Measurements from ENCODE around the gene ZNF319. TPM values are rescaled to one million over a fixed set of nuclear protein-coding genes. Genes with fewer than 3 reads are reported as not detected.
"Not testable (repeated sequence)": the region's sequence is repeated elsewhere in the genome, so short reads cannot be mapped to it uniquely, and the experiment has no call there.

Gene ZNF319
- total RNA-seq, 1 donor from 2014 or later, result 9.1 TPM

GRCh38 chr16:57982385-57982784, 18.1 kb downstream of the ZNF319 start:
- DNase-seq (ENCODE audit: low spot score), result no peak
- intact Hi-C loops (cut with micrococcal nuclease), result no loop called here
- Mint-ChIP-seq H3K4me3 (no peak overlapping the region), H3K9me3 (no peaks in the 10 kb centered on the region), H3K36me3 (ENCODE audit: low read depth) (no peaks in the 10 kb centered on the region), H3K27me3 (ENCODE audit: insufficient read depth) (peaks cover 11% of the 10 kb centered on the region), H3K27ac (no peak overlapping the region), H3K4me1 (ENCODE audit: low read depth) (no peaks in the 10 kb centered on the region)

- no peaks in the 10 kb centered on the region for H3K9me3 Mint-ChIP-seq
Observed at GRCh38 chr16:57981636-57982035, 18.8 kb downstream of the ZNF319 start.

GRCh38 chr16:57979006-57979585, 21.4 kb downstream of the ZNF319 start:
- H3K4me3 Mint-ChIP-seq, result no peak overlapping the region
- H3K36me3 Mint-ChIP-seq (ENCODE audit: low read depth), result no peaks in the 10 kb centered on the region
- no peaks in the 10 kb centered on the region for H3K4me1 Mint-ChIP-seq (ENCODE audit: low read depth)
- H3K27ac Mint-ChIP-seq, result no peak overlapping the region
- intact Hi-C loops (cut with micrococcal nuclease), result no loop called here
- H3K27me3 Mint-ChIP-seq (ENCODE audit: insufficient read depth), result peaks cover 4% of the 10 kb centered on the region
- no peak for DNase-seq (ENCODE audit: low spot score)
- no peaks in the 10 kb centered on the region for H3K9me3 Mint-ChIP-seq

More at GRCh38 chr16:57981636-57982035, 18.8 kb downstream of the ZNF319 start:
- Mint-ChIP-seq H3K27ac (no peak overlapping the region), H3K4me1 (ENCODE audit: low read depth) (no peaks in the 10 kb centered on the region), H3K27me3 (ENCODE audit: insufficient read depth) (peaks cover 12% of the 10 kb centered on the region), H3K36me3 (ENCODE audit: low read depth) (no peaks in the 10 kb centered on the region), H3K4me3 (no peak overlapping the region)
- intact Hi-C loops (cut with micrococcal nuclease), result no loop called here
- no peak for DNase-seq (ENCODE audit: low spot score)

- H3K27ac Mint-ChIP-seq; H3K4me3 Mint-ChIP-seq; H3K36me3 Mint-ChIP-seq (ENCODE audit: low read depth); H3K9me3 Mint-ChIP-seq; intact Hi-C loops (cut with micrococcal nuclease); DNase-seq (ENCODE audit: low spot score); H3K27me3 Mint-ChIP-seq (ENCODE audit: insufficient read depth); H3K4me1 Mint-ChIP-seq (ENCODE audit: low read depth): not testable (repeated sequence)
Observed at GRCh38 chr16:57978070-57978465, 22.4 kb downstream of the ZNF319 start.

- no peaks in the 10 kb centered on the region for H3K4me1 Mint-ChIP-seq (ENCODE audit: low read depth)
- H3K4me3 Mint-ChIP-seq, result no peak overlapping the region
- H3K27me3 Mint-ChIP-seq (ENCODE audit: insufficient read depth), result peaks cover 4% of the 10 kb centered on the region
- DNase-seq (ENCODE audit: low spot score), result no peak
- H3K9me3 Mint-ChIP-seq, result no peaks in the 10 kb centered on the region
- H3K27ac Mint-ChIP-seq, result no peak overlapping the region
- H3K36me3 Mint-ChIP-seq (ENCODE audit: low read depth), result no peaks in the 10 kb centered on the region
- intact Hi-C loops (cut with micrococcal nuclease), result no loop called here
Observed at GRCh38 chr16:57977418-57978069, 22.9 kb downstream of the ZNF319 start.

GRCh38 chr16:57976331-57976796, 24.1 kb downstream of the ZNF319 start:
- DNase-seq (ENCODE audit: low spot score), result no peak
- Mint-ChIP-seq H3K27me3 (ENCODE audit: insufficient read depth) (peaks cover 4% of the 10 kb centered on the region), H3K27ac (no peak overlapping the region), H3K4me3 (no peak overlapping the region), H3K9me3 (no peaks in the 10 kb centered on the region), H3K36me3 (ENCODE audit: low read depth) (no peaks in the 10 kb centered on the region), H3K4me1 (ENCODE audit: low read depth) (no peaks in the 10 kb centered on the region)
- intact Hi-C loops (cut with micrococcal nuclease), result no loop called here

GRCh38 chr16:57972306-57972705, 28.2 kb downstream of the ZNF319 start:
- DNase-seq (ENCODE audit: low spot score), result no peak
- Mint-ChIP-seq H3K4me3 (no peak overlapping the region), H3K9me3 (no peaks in the 10 kb centered on the region), H3K4me1 (ENCODE audit: low read depth) (no peaks in the 10 kb centered on the region), H3K27ac (no peak overlapping the region), H3K27me3 (ENCODE audit: insufficient read depth) (peaks cover 2% of the 10 kb centered on the region), H3K36me3 (ENCODE audit: low read depth) (no peaks in the 10 kb centered on the region)
- intact Hi-C loops (cut with micrococcal nuclease), result no loop called here

- Mint-ChIP-seq H3K36me3 (ENCODE audit: low read depth) (no peaks in the 10 kb centered on the region), H3K4me3 (no peak overlapping the region), H3K9me3 (no peaks in the 10 kb centered on the region), H3K27ac (no peak overlapping the region), H3K4me1 (ENCODE audit: low read depth) (no peaks in the 10 kb centered on the region), H3K27me3 (ENCODE audit: insufficient read depth) (peaks cover 2% of the 10 kb centered on the region)
- no peak for DNase-seq (ENCODE audit: low spot score)
- intact Hi-C loops (cut with micrococcal nuclease), result no loop called here
Observed at GRCh38 chr16:57971848-57972247, 28.6 kb downstream of the ZNF319 start.

- no peak within 1 kb of the TSS for H3K4me3 Mint-ChIP-seq
- DNase-seq (ENCODE audit: low spot score), result no peak
- H3K27me3 Mint-ChIP-seq (ENCODE audit: insufficient read depth), result no peaks in the 10 kb centered on the region
- no peaks in the 10 kb centered on the region for H3K9me3 Mint-ChIP-seq
- no peaks in the 10 kb centered on the region for H3K36me3 Mint-ChIP-seq (ENCODE audit: low read depth)
- intact Hi-C loops (cut with micrococcal nuclease), result no loop called here
- H3K27ac Mint-ChIP-seq, result no peak within 1 kb of the TSS
- no peaks in the 10 kb centered on the region for H3K4me1 Mint-ChIP-seq (ENCODE audit: low read depth)
Observed at GRCh38 chr16:57970970-57971369, 29.5 kb downstream of the ZNF319 start, which contains the start of gene CNGB1. CNGB1 (minus strand) TSS chr16:57971128; CDS start chr16:57967286, 3,842 bp downstream.

- Mint-ChIP-seq H3K9me3 (no peaks in the 10 kb centered on the region), H3K4me3 (no peak overlapping the region), H3K36me3 (ENCODE audit: low read depth) (no peaks in the 10 kb centered on the region), H3K27me3 (ENCODE audit: insufficient read depth) (no peaks in the 10 kb centered on the region), H3K27ac (no peak overlapping the region), H3K4me1 (ENCODE audit: low read depth) (no peaks in the 10 kb centered on the region)
- DNase-seq (ENCODE audit: low spot score), result no peak
- intact Hi-C loops (cut with micrococcal nuclease), result no loop called here
Observed at GRCh38 chr16:57970319-57970718, 30.2 kb downstream of the ZNF319 start.

GRCh38 chr16:57969451-57970123, 30.9 kb downstream of the ZNF319 start:
- H3K4me1 Mint-ChIP-seq (ENCODE audit: low read depth), result no peaks in the 10 kb centered on the region
- no peak overlapping the region for H3K4me3 Mint-ChIP-seq
- no peak for DNase-seq (ENCODE audit: low spot score)
- H3K27ac Mint-ChIP-seq, result no peak overlapping the region
- no peaks in the 10 kb centered on the region for H3K36me3 Mint-ChIP-seq (ENCODE audit: low read depth)
- H3K27me3 Mint-ChIP-seq (ENCODE audit: insufficient read depth), result no peaks in the 10 kb centered on the region
- H3K9me3 Mint-ChIP-seq, result no peaks in the 10 kb centered on the region
- intact Hi-C loops (cut with micrococcal nuclease), result no loop called here

- Mint-ChIP-seq H3K36me3 (ENCODE audit: low read depth) (no peaks in the 10 kb centered on the region), H3K27ac (no peak overlapping the region), H3K27me3 (ENCODE audit: insufficient read depth) (peaks cover 4% of the 10 kb centered on the region)
Observed at GRCh38 chr16:57967916-57968315, 32.6 kb downstream of the ZNF319 start.

GRCh38 chr16:57966986-57967385, 33.5 kb downstream of the ZNF319 start:
- no peaks in the 10 kb centered on the region for H3K9me3 Mint-ChIP-seq
- H3K4me1 Mint-ChIP-seq (ENCODE audit: low read depth), result no peaks in the 10 kb centered on the region
- no peak for DNase-seq (ENCODE audit: low spot score)
- peaks cover 4% of the 10 kb centered on the region for H3K27me3 Mint-ChIP-seq (ENCODE audit: insufficient read depth)
- H3K4me3 Mint-ChIP-seq, result no peak overlapping the region
- intact Hi-C loops (cut with micrococcal nuclease), result no loop called here
- no peak overlapping the region for H3K27ac Mint-ChIP-seq
- no peaks in the 10 kb centered on the region for H3K36me3 Mint-ChIP-seq (ENCODE audit: low read depth)

More at GRCh38 chr16:57967916-57968315, 32.6 kb downstream of the ZNF319 start:
- H3K4me1 Mint-ChIP-seq (ENCODE audit: low read depth), result no peaks in the 10 kb centered on the region
- DNase-seq (ENCODE audit: low spot score), result no peak
- no peaks in the 10 kb centered on the region for H3K9me3 Mint-ChIP-seq
- intact Hi-C loops (cut with micrococcal nuclease), result no loop called here
- no peak overlapping the region for H3K4me3 Mint-ChIP-seq

Data from activated T-helper 1 cell treated with anti-CD3 and anti-CD28 coated beads, Interleukin-12 subunit alpha, Interleukin-12 subunit beta, Interleukin-2, Interleukin-4 antibody, amounts not matched to agents 30 ng/mL and 10 ng/mL and 1 ng/mL, durations not matched to agents 14 hours and 24 hours and 36 hours (primary cell).